Smooth muscle cell (in vitro differentiated cells): ENCODE results near the gene TRAF6. TPM values are rescaled to one million over a fixed set of nuclear protein-coding genes. Genes with fewer than 3 reads are reported as not detected.

Experiments used
- DNase-seq: peaks from one replicate; lab custom pipeline; 2025; ENCODE audit not compliant: unreplicated experiment; lab: John Stamatoyannopoulos, UW
- H2AFZ ChIP-seq: fragments of 200-600 bp; sonication (generic); 2 replicates; pipeline ENCODE4 v1.6.0; 2016; ENCODE audit warnings: antibody characterized with exemption, low read depth, mild to moderate bottlenecking
- H3F3A ChIP-seq: fragments of 200-600 bp; sonication (generic); 2 replicates; pipeline ENCODE4 v1.6.0; 2017; ENCODE audit warnings: antibody characterized with exemption, low read depth
- H3K27ac ChIP-seq: fragments of 200-600 bp; sonication (generic); 2 replicates; pipeline ENCODE4 v1.5.1; 2016; ENCODE audit warnings: low read depth, mild to moderate bottlenecking
- H3K27me3 ChIP-seq: fragments of 200-600 bp; sonication (generic); 2 replicates; pipeline ENCODE4 v1.6.1; 2016; ENCODE audit warnings: low read depth, mild to moderate bottlenecking
- H3K36me3 ChIP-seq: fragments of 200-600 bp; sonication (generic); 2 replicates; pipeline ENCODE4 v1.5.1; 2016; ENCODE audit warnings: low read depth
- H3K4me1 ChIP-seq: fragments of 200-600 bp; sonication (generic); 2 replicates; pipeline ENCODE4 v1.5.1; 2016; ENCODE audit warnings: low read depth
- H3K4me2 ChIP-seq: fragments of 200-600 bp; sonication (generic); 2 replicates; pipeline ENCODE4 v1.6.0; 2016; ENCODE audit warnings: mild to moderate bottlenecking
- H3K4me3 ChIP-seq: fragments of 200-600 bp; sonication (generic); 2 replicates; pipeline ENCODE4 v1.5.1; 2016; ENCODE audit warnings: mild to moderate bottlenecking
- H3K79me2 ChIP-seq: fragments of 200-600 bp; sonication (generic); 2 replicates; pipeline ENCODE4 v1.6.0; 2016; ENCODE audit warnings: low read depth, mild to moderate bottlenecking
- H3K9ac ChIP-seq: fragments of 200-600 bp; sonication (generic); 2 replicates; pipeline ENCODE4 v1.6.0; 2016; ENCODE audit warnings: low read depth
- H3K9me3 ChIP-seq: fragments of 200-600 bp; sonication (generic); replicated peaks from 2 replicates; pipeline ENCODE4 v1.5.1; 2016; ENCODE audit warnings: low read depth
- H4K20me1 ChIP-seq: fragments of 200-600 bp; sonication (generic); 2 replicates; pipeline ENCODE4 v1.6.0; 2016; ENCODE audit warnings: low read depth
- CTCF ChIP-seq: fragments of 200-600 bp; sonication (generic); IDR thresholded peaks from 2 replicates; pipeline ENCODE4 v1.5.1; 2017; ENCODE audit warnings: borderline replicate concordance, mild to moderate bottlenecking, antibody characterized with exemption; ENCODE audit not compliant: insufficient read depth, poor library complexity, severe bottlenecking
- WGBS: methylation state at CpG from one replicate; pipeline ENCODE4 v1.1.7; 2016; ENCODE audit warnings: low lambda C conversion rate; 5-methylcytosine and 5-hydroxymethylcytosine counted together
- polyA plus RNA-seq: library from polyadenylated mRNA; unstranded; fragments of >200 nt; fragmentation: Nextera tagmentation; extraction: Ambion mirVana; gene quantifications from 2 replicates; pipeline ENCODE4 v1.2.1, GENCODE V29; 2016
- total RNA-seq: library from RNA; depleted of rRNA; stranded (reverse); fragments of >200 nt; gene quantifications from 2 replicates; pipeline ENCODE4 v1.2.3, GENCODE V29; 2014

Gene TRAF6
- total and polyA plus RNA-seq, 2 experiments from 2014 or later: 9.9 to 18.9 TPM

DNA sequence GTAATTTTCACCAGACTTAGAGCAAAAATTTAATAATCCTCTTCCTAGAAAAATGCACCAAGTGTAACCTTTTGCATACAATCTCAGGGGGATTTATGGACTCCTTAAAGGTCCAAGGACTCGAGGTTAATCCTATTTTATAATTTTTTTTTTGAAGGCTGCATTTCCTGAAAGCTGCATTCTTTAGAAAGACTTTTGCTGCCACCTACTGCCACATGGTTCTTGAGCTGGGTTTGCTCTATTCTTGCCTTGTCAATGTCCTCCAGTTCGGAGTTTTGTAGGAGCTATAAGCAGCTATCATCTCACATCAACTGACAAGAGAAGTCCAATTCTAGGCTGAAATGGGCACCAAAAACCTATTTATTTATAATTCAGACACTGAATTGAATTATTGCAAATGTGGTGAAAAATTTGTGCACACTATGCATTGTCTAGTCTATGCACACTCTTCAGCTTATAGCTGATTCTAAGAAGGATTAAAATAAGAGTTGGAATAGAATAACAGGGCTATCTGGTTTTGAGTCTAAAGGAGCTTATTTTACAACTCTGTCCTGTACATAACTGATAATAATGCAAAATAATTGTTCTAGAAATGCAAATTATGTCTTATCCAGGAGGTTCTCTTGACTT lies 31.3 kb downstream of the TRAF6 start:
- no peaks in the 10 kb centered on the region for H3K27me3 ChIP-seq
- no peak overlapping the region for H3K4me3 ChIP-seq
- no peak overlapping the region for H2AFZ ChIP-seq
- no peaks in the 10 kb centered on the region for H4K20me1 ChIP-seq
- H3K27ac ChIP-seq: no peak overlapping the region
- peak; percentile 82 for TF ChIP-seq CTCF
- no peak overlapping the region for H3K4me2 ChIP-seq
- WGBS: 36% methylated on average over 2 of the region's 2 CpGs
- no peaks in the 10 kb centered on the region for H3K9me3 ChIP-seq
- no peak for DNase-seq
- H3K9ac ChIP-seq: no peak overlapping the region
- no peaks in the 10 kb centered on the region for H3K36me3 ChIP-seq
- H3F3A ChIP-seq: no peaks in the 10 kb centered on the region
- H3K79me2 ChIP-seq: no peaks in the 10 kb centered on the region
- H3K4me1 ChIP-seq: no peaks in the 10 kb centered on the region

GRCh38 chr11:36475192-36475591 lies 34.9 kb downstream of the TRAF6 start:
- no peak for TF ChIP-seq CTCF
- Histone ChIP-seq H3K4me2 (no peak overlapping the region), H3K9ac (no peak overlapping the region), H3K4me1 (peaks cover 3% of the 10 kb centered on the region), H3K79me2 (no peaks in the 10 kb centered on the region), H3K9me3 (no peaks in the 10 kb centered on the region), H4K20me1 (no peaks in the 10 kb centered on the region), H3F3A (peaks cover 3% of the 10 kb centered on the region), H3K27me3 (no peaks in the 10 kb centered on the region), H3K4me3 (no peak overlapping the region), H3K27ac (no peak overlapping the region), H3K36me3 (no peaks in the 10 kb centered on the region), H2AFZ (no peak overlapping the region)
- no peak for DNase-seq
- WGBS: 26% methylated on average over 1 of the region's 1 CpG

DNA sequence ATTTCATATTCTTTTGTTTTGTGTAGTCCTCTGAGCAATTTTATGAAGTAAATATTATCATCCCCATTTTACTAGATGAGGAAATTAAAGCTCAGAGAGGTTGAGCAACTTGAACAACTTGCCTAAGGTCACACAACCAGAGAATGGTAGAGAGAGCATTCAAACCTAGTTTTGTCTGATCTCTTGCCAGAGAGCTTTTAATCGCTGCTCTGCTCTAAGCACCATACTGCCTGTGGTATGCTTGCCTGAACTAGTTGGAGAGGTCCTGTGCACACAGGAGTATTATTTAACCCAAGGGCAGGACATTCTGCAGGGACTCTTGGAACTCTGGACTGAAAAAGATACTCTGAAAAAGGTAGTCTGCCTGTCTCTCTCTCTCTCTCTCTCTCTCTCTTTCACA lies 38.5 kb downstream of the TRAF6 start:
- Histone ChIP-seq H3K27me3 (no peaks in the 10 kb centered on the region), H3K9me3 (no peaks in the 10 kb centered on the region), H3K79me2 (no peaks in the 10 kb centered on the region), H3K36me3 (no peaks in the 10 kb centered on the region), H4K20me1 (no peaks in the 10 kb centered on the region), H3K27ac (no peak overlapping the region), H3K4me2 (no peak overlapping the region), H3K4me1 (peaks cover 23% of the 10 kb centered on the region), H3K9ac (no peak overlapping the region), H3K4me3 (no peak overlapping the region), H3F3A (peaks cover 14% of the 10 kb centered on the region), H2AFZ (no peak overlapping the region)
- DNase-seq: no peak
- 73% methylated on average over 1 of the region's 1 CpG for WGBS
- no peak for TF ChIP-seq CTCF
